NCI-H82 (cell line): ENCODE data around the gene SPATA21.

Source experiments
- DNase-seq: peaks from one replicate; lab custom pipeline; 2025; lab: John Stamatoyannopoulos, UW

SPATA21 gene

GRCh38 chr1:16351456-16351993, 85.7 kb downstream of the SPATA21 start:
- peak; percentile 40 for DNase-seq

DNA sequence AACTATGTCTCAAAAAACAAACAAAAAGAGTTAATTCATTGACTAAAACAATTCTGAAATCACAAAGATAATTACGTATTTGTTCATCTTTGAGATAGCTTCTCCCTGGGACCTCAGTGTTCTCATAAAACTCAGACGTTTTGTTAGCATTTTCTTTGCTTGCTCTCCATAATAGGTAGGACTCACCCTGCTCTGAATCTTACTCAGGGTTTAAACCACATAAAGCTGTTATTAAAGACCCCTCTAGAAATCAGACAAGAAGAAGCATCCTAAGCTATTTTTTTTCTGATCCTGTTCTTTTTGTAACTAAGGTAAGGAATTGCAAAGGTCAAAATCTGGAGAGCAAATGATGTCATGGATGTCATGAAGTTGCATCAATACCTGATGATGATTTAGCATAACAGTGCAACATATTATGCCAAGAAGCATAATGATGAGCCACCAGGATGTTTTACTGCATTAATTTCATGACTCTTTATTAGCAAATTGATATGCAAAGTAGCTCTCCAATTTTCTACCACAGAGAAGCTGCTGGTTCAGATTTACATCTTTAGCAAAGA, 87.3 kb downstream of the SPATA21 start:
- no peak for DNase-seq
